Measurements from ENCODE around the gene BAIAP3.

GRCh38 chr16:1311738-1312466 is 21.5 kb upstream of the BAIAP3 start:
- TF ChIP-seq POLR2AphosphoS5 (IDR thresholded peaks at IDR 0.05; ENCODE audit: low read depth) (no peak), CTCF (conservative IDR thresholded peaks at IDR 0.05; ENCODE audit: low read depth in 2 of 2) (no peak), CREB1 (CRISPR knock-in tag; IDR thresholded peaks at IDR 0.05; ENCODE audit: low read depth) (no peak), ZNF331 (CRISPR knock-in tag; IDR thresholded peaks at IDR 0.05; ENCODE audit: low read depth) (no peak), EZH2 (IDR thresholded peaks at IDR 0.05; ENCODE audit: low read depth, unreplicated experiment) (no peak), EZH2phosphoT487 (IDR thresholded peaks at IDR 0.05; ENCODE audit: unreplicated experiment) (no peak), ETS1 (IDR thresholded peaks at IDR 0.05) (no peak), STAT1 (IDR thresholded peaks at IDR 0.05; ENCODE audit: unreplicated experiment) (no peak), JUNB (IDR thresholded peaks at IDR 0.05; ENCODE audit: unreplicated experiment) (no peak), REST (IDR thresholded peaks at IDR 0.05; ENCODE audit: unreplicated experiment) (no peak)

All from GM23338 (cell line).